Panc1 (cell line): ENCODE measurements around the gene CAPZA2. TPM values are rescaled to one million over a fixed set of nuclear protein-coding genes. Genes with fewer than 3 reads are reported as not detected.
"Not testable (repeated sequence)": the region's sequence is repeated elsewhere in the genome, so short reads cannot be mapped to it uniquely, and the experiment has no call there.

Experiments used
- ATAC-seq: fragments of 200-7000 bp; cut with Tn5 transposase; 2 replicates; pipeline ENCODE4 v1.9.1; 2020; ENCODE audit warnings: mild to moderate bottlenecking, moderate library complexity
- BruUV-seq: library from RNA; stranded (reverse); fragments of 400-500 nt; replicated peaks from 2 replicates; lab custom pipeline; 2021; lab: Mats Ljungman, UMichigan
- CTCF ChIA-PET: fragments of 300-600 bp; sonication (Branson Sonifier 250); formaldehyde crosslinking; loops from one replicate; lab custom pipeline; 2022; ENCODE audit warnings: antibody characterized with exemption; lab: Charles Lee
- POLR2A ChIA-PET: fragments of 300-600 bp; sonication (Branson Sonifier 250); formaldehyde crosslinking; loops from one replicate; lab custom pipeline; 2022; ENCODE audit warnings: antibody characterized with exemption; lab: Charles Lee
- DNase-seq: peaks from one replicate; pipeline ENCODE4 v3.0.0-alpha.2; 2010; ENCODE audit warnings: low read depth, low spot score
- H3K27ac ChIP-seq: 2 replicates; pipeline ENCODE4 v1.5.1; 2011; ENCODE audit warnings: mild to moderate bottlenecking, low read length, inconsistent platforms
- H3K27me3 ChIP-seq: fragments of 200-500 bp; sonication (Bioruptor generic); 2 replicates; pipeline ENCODE4 v1.6.0; 2014; ENCODE audit warnings: low read length, inconsistent platforms; ENCODE audit not compliant: control insufficient read depth, insufficient read depth
- H3K36me3 ChIP-seq: fragments of 200-500 bp; sonication (Bioruptor generic); 2 replicates; pipeline ENCODE4 v1.5.1; 2014; ENCODE audit warnings: inconsistent platforms, mild to moderate bottlenecking, low read length, moderate library complexity; ENCODE audit not compliant: control insufficient read depth, insufficient read depth
- H3K4me1 ChIP-seq: 2 replicates; pipeline ENCODE4 v1.5.1; 2011; ENCODE audit warnings: inconsistent platforms, mild to moderate bottlenecking, low read length, moderate library complexity; ENCODE audit not compliant: control insufficient read depth, insufficient read depth
- H3K4me3 ChIP-seq, 2 experiments: 2 replicates each; pipeline ENCODE4 v1.5.1; 2011 to 2012; ENCODE audit warnings: low read depth in 2 of 2, low read length in 2 of 2, mild to moderate bottlenecking in 2 of 2, inconsistent platforms in 1 of 2, moderate library complexity in 1 of 2
- H3K9me3 ChIP-seq: fragments of 200-500 bp; sonication (Bioruptor generic); 2 replicates; pipeline ENCODE4 v1.5.1; 2014; ENCODE audit warnings: low read depth, mild to moderate bottlenecking, inconsistent platforms, low read length, moderate library complexity; ENCODE audit not compliant: control insufficient read depth, insufficient read depth
- POLR2AphosphoS5 ChIP-seq: IDR thresholded peaks from 2 replicates; pipeline ENCODE4 v1.6.1; 2012; ENCODE audit warnings: mild to moderate bottlenecking, low read depth, low read length, moderate library complexity
- SIN3A ChIP-seq: IDR thresholded peaks from 2 replicates; pipeline ENCODE4 v1.6.1; 2012; ENCODE audit warnings: low read depth, mild to moderate bottlenecking, low read length, moderate library complexity, borderline replicate concordance; ENCODE audit not compliant: insufficient read depth
- TCF7L2 ChIP-seq: IDR thresholded peaks from 2 replicates; pipeline ENCODE4 v1.6.1; 2011; ENCODE audit warnings: mild to moderate bottlenecking, low read depth, low read length, inconsistent platforms
- in situ Hi-C: cut with HindIII; loops from 2 replicates; pipeline ENCODE4 v1.10.0; 2016; ENCODE audit warnings: low sequenced_read_pairs, low pct_unique_long_range_greater_than_20kb
- intact Hi-C: fragments of 100-400 bp; cut with micrococcal nuclease; formaldehyde crosslinking; loops from one replicate; pipeline ENCODE4 v1.10.0; 2022; ENCODE audit not compliant: unreplicated experiment
- total RNA-seq: library from RNA; stranded (reverse); gene quantifications from one replicate; pipeline ENCODE4 v1.2.1, GENCODE V29; 2021; ENCODE audit not compliant: unreplicated experiment
- TF ChIP-seq, protein P1 (sequence below), 2 experiments: IDR thresholded peaks; 2 replicates each; pipeline ENCODE4 v1.6.1; 2011 to 2012; ENCODE audit warnings: low read depth in 2 of 2, control low read depth in 1 of 2, low read length in 1 of 2, mild to moderate bottlenecking in 1 of 2, moderate library complexity in 1 of 2; ENCODE audit not compliant: insufficient read depth in 1 of 2
- TF ChIP-seq, protein P2 (sequence below): fragments of 450-650 bp; IDR thresholded peaks from 2 replicates; pipeline ENCODE4 v1.5.1; 2017; ENCODE audit warnings: mild to moderate bottlenecking

The CAPZA2 gene
- total RNA-seq, 1 experiment from 2014 or later, result 195 TPM

DNA sequence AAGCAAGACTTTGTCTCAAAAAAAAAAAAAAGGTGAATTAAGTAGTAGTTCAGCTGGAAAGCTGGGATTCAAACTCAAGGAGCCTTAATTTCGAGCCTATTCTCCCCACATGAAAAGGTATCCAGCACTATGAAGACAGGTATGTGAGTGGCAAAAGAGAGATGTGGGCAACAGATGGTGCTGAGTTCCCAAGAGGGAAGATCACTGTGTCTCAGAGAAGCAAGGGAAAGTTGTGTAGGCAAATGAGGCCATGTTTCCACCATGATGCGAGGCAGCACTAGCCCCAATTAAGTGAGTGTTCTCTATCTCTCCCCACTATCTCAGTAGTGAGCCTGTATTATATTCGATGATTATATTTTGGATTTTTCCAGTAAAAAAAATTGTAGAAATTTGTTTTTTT lies 71.1 kb downstream of the CAPZA2 start:
- TF ChIP-seq POLR2AphosphoS5 (no peak), SIN3A (no peak), TCF7L2 (no peak)
- TF ChIP-seq, protein P1, sequence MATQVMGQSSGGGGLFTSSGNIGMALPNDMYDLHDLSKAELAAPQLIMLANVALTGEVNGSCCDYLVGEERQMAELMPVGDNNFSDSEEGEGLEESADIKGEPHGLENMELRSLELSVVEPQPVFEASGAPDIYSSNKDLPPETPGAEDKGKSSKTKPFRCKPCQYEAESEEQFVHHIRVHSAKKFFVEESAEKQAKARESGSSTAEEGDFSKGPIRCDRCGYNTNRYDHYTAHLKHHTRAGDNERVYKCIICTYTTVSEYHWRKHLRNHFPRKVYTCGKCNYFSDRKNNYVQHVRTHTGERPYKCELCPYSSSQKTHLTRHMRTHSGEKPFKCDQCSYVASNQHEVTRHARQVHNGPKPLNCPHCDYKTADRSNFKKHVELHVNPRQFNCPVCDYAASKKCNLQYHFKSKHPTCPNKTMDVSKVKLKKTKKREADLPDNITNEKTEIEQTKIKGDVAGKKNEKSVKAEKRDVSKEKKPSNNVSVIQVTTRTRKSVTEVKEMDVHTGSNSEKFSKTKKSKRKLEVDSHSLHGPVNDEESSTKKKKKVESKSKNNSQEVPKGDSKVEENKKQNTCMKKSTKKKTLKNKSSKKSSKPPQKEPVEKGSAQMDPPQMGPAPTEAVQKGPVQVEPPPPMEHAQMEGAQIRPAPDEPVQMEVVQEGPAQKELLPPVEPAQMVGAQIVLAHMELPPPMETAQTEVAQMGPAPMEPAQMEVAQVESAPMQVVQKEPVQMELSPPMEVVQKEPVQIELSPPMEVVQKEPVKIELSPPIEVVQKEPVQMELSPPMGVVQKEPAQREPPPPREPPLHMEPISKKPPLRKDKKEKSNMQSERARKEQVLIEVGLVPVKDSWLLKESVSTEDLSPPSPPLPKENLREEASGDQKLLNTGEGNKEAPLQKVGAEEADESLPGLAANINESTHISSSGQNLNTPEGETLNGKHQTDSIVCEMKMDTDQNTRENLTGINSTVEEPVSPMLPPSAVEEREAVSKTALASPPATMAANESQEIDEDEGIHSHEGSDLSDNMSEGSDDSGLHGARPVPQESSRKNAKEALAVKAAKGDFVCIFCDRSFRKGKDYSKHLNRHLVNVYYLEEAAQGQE (IDR thresholded peaks at IDR 0.05; ENCODE audit: insufficient read depth in 1 of 2, low read depth in 2 of 2, low read length in 1 of 2), result no peak
- TF ChIP-seq, protein P2, sequence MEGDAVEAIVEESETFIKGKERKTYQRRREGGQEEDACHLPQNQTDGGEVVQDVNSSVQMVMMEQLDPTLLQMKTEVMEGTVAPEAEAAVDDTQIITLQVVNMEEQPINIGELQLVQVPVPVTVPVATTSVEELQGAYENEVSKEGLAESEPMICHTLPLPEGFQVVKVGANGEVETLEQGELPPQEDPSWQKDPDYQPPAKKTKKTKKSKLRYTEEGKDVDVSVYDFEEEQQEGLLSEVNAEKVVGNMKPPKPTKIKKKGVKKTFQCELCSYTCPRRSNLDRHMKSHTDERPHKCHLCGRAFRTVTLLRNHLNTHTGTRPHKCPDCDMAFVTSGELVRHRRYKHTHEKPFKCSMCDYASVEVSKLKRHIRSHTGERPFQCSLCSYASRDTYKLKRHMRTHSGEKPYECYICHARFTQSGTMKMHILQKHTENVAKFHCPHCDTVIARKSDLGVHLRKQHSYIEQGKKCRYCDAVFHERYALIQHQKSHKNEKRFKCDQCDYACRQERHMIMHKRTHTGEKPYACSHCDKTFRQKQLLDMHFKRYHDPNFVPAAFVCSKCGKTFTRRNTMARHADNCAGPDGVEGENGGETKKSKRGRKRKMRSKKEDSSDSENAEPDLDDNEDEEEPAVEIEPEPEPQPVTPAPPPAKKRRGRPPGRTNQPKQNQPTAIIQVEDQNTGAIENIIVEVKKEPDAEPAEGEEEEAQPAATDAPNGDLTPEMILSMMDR, result no peak
- no peak for ATAC-seq
- Histone ChIP-seq H3K4me3 (no peak overlapping the region), H3K27me3 (no peaks in the 10 kb centered on the region), H3K9me3 (no peaks in the 10 kb centered on the region), H3K4me1 (0 out of 2 replicates have a peak, but pooled peaks cover 2% of the 10 kb centered on the region), H3K27ac (no peak overlapping the region), H3K36me3 (no peaks in the 10 kb centered on the region)
- DNase-seq, result no peak
- no TSS peak for BruUV-seq
- CTCF ChIA-PET, result interaction anchor here (0.6 kb wide), 1 partner anchor 182 kb away, joined by 4 read pairs; no protein-coding TSS in a partner anchor
- POLR2A ChIA-PET, result no interaction called here
- intact Hi-C loops, result loop anchor here (5.0 kb wide), 2 partner anchors 54 to 449 kb away; no protein-coding TSS in a partner anchor
- in situ Hi-C loops, result no loop called here

DNA sequence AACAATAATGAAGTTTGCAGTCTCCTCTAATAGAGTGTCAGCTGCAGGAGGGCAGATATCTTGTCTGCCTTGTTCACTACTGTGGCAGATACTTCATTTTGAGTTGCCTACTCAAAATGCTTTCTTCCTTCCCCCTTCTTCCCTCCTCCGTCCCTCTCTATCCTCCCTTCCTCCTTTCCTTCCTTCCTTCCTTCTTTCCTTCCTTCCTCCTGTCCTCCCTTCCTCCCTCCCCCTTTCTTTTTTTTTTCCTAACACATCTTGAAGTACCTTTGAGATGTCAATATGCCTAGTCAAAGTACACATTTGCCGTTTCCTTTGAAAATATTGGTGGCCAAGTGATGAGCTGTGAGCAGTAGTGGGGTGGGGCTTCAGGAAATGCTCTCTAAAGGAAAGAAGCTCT lies 72.2 kb downstream of the CAPZA2 start:
- POLR2A ChIA-PET, result interaction anchor here (0.6 kb wide), 1 partner anchor 102 kb away, joined by 5 read pairs; no protein-coding TSS in a partner anchor
- Histone ChIP-seq H3K36me3 (no peaks in the 10 kb centered on the region), H3K4me3 (no peak overlapping the region), H3K4me1 (0 out of 2 replicates have a peak, but pooled peaks cover 2% of the 10 kb centered on the region), H3K27me3 (no peaks in the 10 kb centered on the region), H3K9me3 (no peaks in the 10 kb centered on the region), H3K27ac (no peak overlapping the region)
- BruUV-seq, result no TSS peak
- CTCF ChIA-PET, result no interaction called here
- in situ Hi-C loops, result no loop called here
- TF ChIP-seq, protein P1 (IDR thresholded peaks at IDR 0.05; ENCODE audit: insufficient read depth in 1 of 2, low read depth in 2 of 2, low read length in 1 of 2), result no peak
- TF ChIP-seq POLR2AphosphoS5, result no peak
- no peak for TF ChIP-seq SIN3A
- TF ChIP-seq, protein P2, result no peak
- no peak for TF ChIP-seq TCF7L2
- DNase-seq (no peak), ATAC-seq (no peak)
- intact Hi-C loops, result loop anchor here (5.0 kb wide), 2 partner anchors 53 to 448 kb away; no protein-coding TSS in a partner anchor

DNA sequence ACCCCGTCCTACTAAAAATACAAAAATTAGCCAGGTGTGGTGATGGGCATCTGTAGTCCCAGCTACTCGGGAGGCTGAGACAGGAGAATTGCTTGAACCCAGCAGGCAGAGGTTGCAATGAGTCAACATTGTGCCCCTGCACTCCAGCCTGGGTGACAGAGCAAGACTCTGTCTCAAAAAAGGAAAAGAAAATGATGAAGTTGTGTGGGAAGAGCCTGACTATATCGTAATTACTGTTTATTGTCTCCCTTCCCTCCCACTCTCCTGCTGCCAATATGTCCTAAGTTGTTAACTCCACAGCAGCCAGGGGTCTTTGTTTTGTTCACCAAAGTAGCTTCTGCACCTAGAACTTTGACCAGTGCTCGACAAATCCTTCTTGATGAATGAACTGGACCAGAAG lies 74.5 kb downstream of the CAPZA2 start:
- H3K27me3 ChIP-seq, BruUV-seq, H3K36me3 ChIP-seq, ATAC-seq, CTCF ChIA-PET, in situ Hi-C loops, H3K9me3 ChIP-seq, POLR2A ChIA-PET, H3K27ac ChIP-seq, H3K4me3 ChIP-seq, H3K4me1 ChIP-seq, intact Hi-C loops, DNase-seq: not testable (repeated sequence)
